ENCODE measurements around the gene CFTR. TPM values are rescaled to one million over a fixed set of nuclear protein-coding genes. Genes with fewer than 3 reads are reported as not detected.
"Not testable (repeated sequence)": the region's sequence is repeated elsewhere in the genome, so short reads cannot be mapped to it uniquely, and the experiment has no call there.

The CFTR gene
- total RNA-seq, 1 donor: not detected

- no peak for TF ChIP-seq CTCF (IDR thresholded peaks at IDR 0.05; ENCODE audit: extremely low read depth, low read depth, low read length)
- Histone ChIP-seq H2AFZ (ENCODE audit: low read length) (no peak overlapping the region), H3K4me2 (ENCODE audit: insufficient read depth, low read length) (no peak overlapping the region), H3K9me3 (ENCODE audit: low read depth, low read length) (no peaks in the 10 kb centered on the region), H3K27ac (ENCODE audit: low read depth, low read length) (no peak overlapping the region), H3K27me3 (ENCODE audit: insufficient read depth, low read length) (no peaks in the 10 kb centered on the region), H4K20me1 (ENCODE audit: insufficient read depth, low read length) (no peaks in the 10 kb centered on the region), H3K36me3 (ENCODE audit: insufficient read depth, low read length) (no peaks in the 10 kb centered on the region), H3K4me1 (ENCODE audit: insufficient read depth, low read length) (no peaks in the 10 kb centered on the region), H3K4me3 (ENCODE audit: insufficient read depth, low read length) (no peak overlapping the region), H3K79me2 (ENCODE audit: insufficient read depth, low read length) (no peaks in the 10 kb centered on the region)
- no peak for DNase-seq (ENCODE audit: insufficient read length, low spot score, missing footprints)
Measured at GRCh38 chr7:117446220-117446815, 33.5 kb upstream of the CFTR start.

GRCh38 chr7:117448655-117449054 is 31.2 kb upstream of the CFTR start:
- Histone ChIP-seq H3K27me3 (ENCODE audit: insufficient read depth, low read length) (no peaks in the 10 kb centered on the region), H3K4me1 (ENCODE audit: insufficient read depth, low read length) (no peaks in the 10 kb centered on the region), H3K4me2 (ENCODE audit: insufficient read depth, low read length) (no peak overlapping the region), H3K79me2 (ENCODE audit: insufficient read depth, low read length) (no peaks in the 10 kb centered on the region), H3K9me3 (ENCODE audit: low read depth, low read length) (no peaks in the 10 kb centered on the region), H4K20me1 (ENCODE audit: insufficient read depth, low read length) (no peaks in the 10 kb centered on the region), H3K36me3 (ENCODE audit: insufficient read depth, low read length) (no peaks in the 10 kb centered on the region), H3K27ac (ENCODE audit: low read depth, low read length) (no peak overlapping the region), H3K4me3 (ENCODE audit: insufficient read depth, low read length) (no peak overlapping the region), H2AFZ (ENCODE audit: low read length) (no peak overlapping the region)
- no peak for DNase-seq (ENCODE audit: insufficient read length, low spot score, missing footprints)
- no peak for TF ChIP-seq CTCF (IDR thresholded peaks at IDR 0.05; ENCODE audit: extremely low read depth, low read depth, low read length)

GRCh38 chr7:117458977-117459583 is 20.7 kb upstream of the CFTR start:
- Histone ChIP-seq H3K27me3 (ENCODE audit: insufficient read depth, low read length) (no peaks in the 10 kb centered on the region), H3K27ac (ENCODE audit: low read depth, low read length) (no peak overlapping the region), H3K79me2 (ENCODE audit: insufficient read depth, low read length) (no peaks in the 10 kb centered on the region), H3K36me3 (ENCODE audit: insufficient read depth, low read length) (no peaks in the 10 kb centered on the region), H3K4me3 (ENCODE audit: insufficient read depth, low read length) (no peak overlapping the region), H2AFZ (ENCODE audit: low read length) (no peak overlapping the region), H4K20me1 (ENCODE audit: insufficient read depth, low read length) (no peaks in the 10 kb centered on the region), H3K4me2 (ENCODE audit: insufficient read depth, low read length) (no peak overlapping the region), H3K4me1 (ENCODE audit: insufficient read depth, low read length) (no peaks in the 10 kb centered on the region), H3K9me3 (ENCODE audit: low read depth, low read length) (no peaks in the 10 kb centered on the region)
- DNase-seq (ENCODE audit: insufficient read length, low spot score, missing footprints): no peak
- TF ChIP-seq CTCF (IDR thresholded peaks at IDR 0.05; ENCODE audit: extremely low read depth, low read depth, low read length): peak; percentile 61

GRCh38 chr7:117459735-117460134 is 20.1 kb upstream of the CFTR start:
- Histone ChIP-seq H3K27ac (ENCODE audit: low read depth, low read length) (no peak overlapping the region), H3K4me2 (ENCODE audit: insufficient read depth, low read length) (no peak overlapping the region), H3K9me3 (ENCODE audit: low read depth, low read length) (no peaks in the 10 kb centered on the region), H3K4me1 (ENCODE audit: insufficient read depth, low read length) (no peaks in the 10 kb centered on the region), H4K20me1 (ENCODE audit: insufficient read depth, low read length) (no peaks in the 10 kb centered on the region), H3K79me2 (ENCODE audit: insufficient read depth, low read length) (no peaks in the 10 kb centered on the region), H3K27me3 (ENCODE audit: insufficient read depth, low read length) (no peaks in the 10 kb centered on the region), H3K4me3 (ENCODE audit: insufficient read depth, low read length) (no peak overlapping the region), H2AFZ (ENCODE audit: low read length) (no peak overlapping the region), H3K36me3 (ENCODE audit: insufficient read depth, low read length) (no peaks in the 10 kb centered on the region)
- TF ChIP-seq CTCF (IDR thresholded peaks at IDR 0.05; ENCODE audit: extremely low read depth, low read depth, low read length): no peak
- no peak for DNase-seq (ENCODE audit: insufficient read length, low spot score, missing footprints)

GRCh38 chr7:117460815-117461214 is 19.0 kb upstream of the CFTR start:
- not testable (repeated sequence) for H3K4me1 ChIP-seq (ENCODE audit: insufficient read depth, low read length); H3K27me3 ChIP-seq (ENCODE audit: insufficient read depth, low read length); DNase-seq (ENCODE audit: insufficient read length, low spot score, missing footprints); H3K4me3 ChIP-seq (ENCODE audit: insufficient read depth, low read length); H3K27ac ChIP-seq (ENCODE audit: low read depth, low read length); H3K9me3 ChIP-seq (ENCODE audit: low read depth, low read length); H3K36me3 ChIP-seq (ENCODE audit: insufficient read depth, low read length); H2AFZ ChIP-seq (ENCODE audit: low read length); H3K4me2 ChIP-seq (ENCODE audit: insufficient read depth, low read length); H4K20me1 ChIP-seq (ENCODE audit: insufficient read depth, low read length); H3K79me2 ChIP-seq (ENCODE audit: insufficient read depth, low read length)
